Testis (tissue), 2 donors: ENCODE measurements around the gene MECR.

Experiments
- POLR2A ChIP-seq: fragments of 450-650 bp; IDR thresholded peaks from one replicate; pipeline ENCODE4 v1.6.1; 2017; ENCODE audit warnings: antibody characterized with exemption, mild to moderate bottlenecking, moderate library complexity
- TF ChIP-seq, protein P1 (sequence below), 3 experiments: fragments of 450-650 bp in 2 of 3; fragments of 200-600 bp in 1 of 3; sonication (generic) in 1 of 3; IDR thresholded peaks; one replicate each; pipeline ENCODE4 v1.5.1; 2016 to 2019; ENCODE audit warnings: antibody characterized with exemption in 3 of 3, mild to moderate bottlenecking in 2 of 3, moderate library complexity in 1 of 3

DNA sequence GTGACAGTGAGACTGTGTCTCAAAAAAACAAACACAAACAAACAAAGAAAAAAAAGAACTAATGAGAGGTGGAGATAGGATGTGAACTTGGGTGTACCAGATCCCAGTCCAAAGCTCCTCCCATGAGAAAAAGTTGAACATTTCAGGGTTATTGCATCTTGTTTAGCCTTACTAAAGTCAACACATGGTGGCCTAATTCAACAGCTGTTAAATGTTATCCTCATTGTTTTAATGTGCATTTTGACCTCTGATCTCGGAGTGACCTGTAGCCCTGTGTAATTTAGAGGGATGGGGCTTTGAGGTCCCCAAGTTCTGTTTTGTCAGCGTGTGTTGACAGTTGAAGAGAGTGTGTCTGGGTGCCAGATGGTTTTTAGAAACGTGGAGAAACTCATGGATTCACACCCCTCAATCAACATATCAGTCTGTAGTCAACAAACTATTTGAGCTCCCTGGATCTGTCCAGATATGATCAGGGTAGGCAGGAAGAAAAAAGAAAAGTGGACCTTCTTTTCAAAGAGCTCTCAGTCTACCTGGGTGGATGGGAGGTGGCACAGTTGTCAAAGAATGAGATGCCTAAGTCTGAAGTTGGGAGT, 40.3 kb upstream of the MECR start:
- TF ChIP-seq, protein P1, sequence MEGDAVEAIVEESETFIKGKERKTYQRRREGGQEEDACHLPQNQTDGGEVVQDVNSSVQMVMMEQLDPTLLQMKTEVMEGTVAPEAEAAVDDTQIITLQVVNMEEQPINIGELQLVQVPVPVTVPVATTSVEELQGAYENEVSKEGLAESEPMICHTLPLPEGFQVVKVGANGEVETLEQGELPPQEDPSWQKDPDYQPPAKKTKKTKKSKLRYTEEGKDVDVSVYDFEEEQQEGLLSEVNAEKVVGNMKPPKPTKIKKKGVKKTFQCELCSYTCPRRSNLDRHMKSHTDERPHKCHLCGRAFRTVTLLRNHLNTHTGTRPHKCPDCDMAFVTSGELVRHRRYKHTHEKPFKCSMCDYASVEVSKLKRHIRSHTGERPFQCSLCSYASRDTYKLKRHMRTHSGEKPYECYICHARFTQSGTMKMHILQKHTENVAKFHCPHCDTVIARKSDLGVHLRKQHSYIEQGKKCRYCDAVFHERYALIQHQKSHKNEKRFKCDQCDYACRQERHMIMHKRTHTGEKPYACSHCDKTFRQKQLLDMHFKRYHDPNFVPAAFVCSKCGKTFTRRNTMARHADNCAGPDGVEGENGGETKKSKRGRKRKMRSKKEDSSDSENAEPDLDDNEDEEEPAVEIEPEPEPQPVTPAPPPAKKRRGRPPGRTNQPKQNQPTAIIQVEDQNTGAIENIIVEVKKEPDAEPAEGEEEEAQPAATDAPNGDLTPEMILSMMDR (IDR thresholded peaks at IDR 0.05), result no peak
- TF ChIP-seq POLR2A, result no peak
